RPMI8226 (cell line): ENCODE data around the gene SBSN.
A peak's percentile ranks its signal among the peaks of the same experiment; 100 is the strongest.

Source experiments
- DNase-seq: peaks from one replicate; pipeline ENCODE4 v3.0.0-alpha.2; 2015

The SBSN gene

GRCh38 chr19:35528218-35529038 lies at the start of gene SBSN:
Gene SBSN, minus strand, starts transcription at chr19:35528311. Its CDS starts 30 bp downstream, at chr19:35528281.
- DNase-seq, result no peak

- DNase-seq, result no peak
These were observed 43.4 kb upstream of the SBSN start for GRCh38 chr19:35571406-35571965.

GRCh38 chr19:35569281-35569781 lies 41.2 kb upstream of the SBSN start:
- DNase-seq, result no peak

- DNase-seq, result no peak
These were observed 38.6 kb upstream of the SBSN start for GRCh38 chr19:35566738-35567137.

GRCh38 chr19:35565016-35565856 lies 37.1 kb upstream of the SBSN start:
- peak; percentile 0 for DNase-seq

- no peak for DNase-seq
These were observed 35.2 kb upstream of the SBSN start, which contains the start of gene ATP4A for GRCh38 chr19:35563207-35563829. Gene ATP4A, minus strand, starts transcription at chr19:35563658. Its CDS starts 29 bp downstream, at chr19:35563629.

GRCh38 chr19:35562776-35563175 lies 34.7 kb upstream of the SBSN start:
- DNase-seq, result no peak

- peak; percentile 6 for DNase-seq
These were observed 34.2 kb upstream of the SBSN start for GRCh38 chr19:35562336-35562735.

GRCh38 chr19:35561436-35561835 lies 33.3 kb upstream of the SBSN start:
- DNase-seq, result no peak

- DNase-seq, result no peak
These were observed 32.6 kb upstream of the SBSN start for GRCh38 chr19:35560677-35561076.

GRCh38 chr19:35560271-35560670 lies 32.2 kb upstream of the SBSN start:
- no peak for DNase-seq

- no peak for DNase-seq
These were observed 31.7 kb upstream of the SBSN start for GRCh38 chr19:35559781-35560180.

- peak; percentile 25 for DNase-seq
These were observed 31.2 kb upstream of the SBSN start for GRCh38 chr19:35559281-35559659.

GRCh38 chr19:35558400-35559280 lies 30.5 kb upstream of the SBSN start:
- no peak for DNase-seq

- no peak for DNase-seq
These were observed 29.7 kb upstream of the SBSN start for GRCh38 chr19:35557539-35558399.

- DNase-seq, result no peak
These were observed 28.9 kb upstream of the SBSN start for GRCh38 chr19:35556846-35557538.

GRCh38 chr19:35556025-35556590 lies 28.0 kb upstream of the SBSN start:
- DNase-seq, result no peak

- no peak for DNase-seq
These were observed 27.3 kb upstream of the SBSN start for GRCh38 chr19:35555301-35556005.

GRCh38 chr19:35554076-35554475 lies 26.0 kb upstream of the SBSN start:
- no peak for DNase-seq
